GM18508 (cell line): Measurements from ENCODE around the gene CCNJL.

Experiments used
- ATAC-seq: cut with Tn5 transposase; IDR thresholded peaks from one replicate; pipeline ENCODE4 v1.9.1; 2021; ENCODE audit warnings: moderate number of reproducible peaks; ENCODE audit not compliant: insufficient read depth, unreplicated experiment

Gene CCNJL

DNA sequence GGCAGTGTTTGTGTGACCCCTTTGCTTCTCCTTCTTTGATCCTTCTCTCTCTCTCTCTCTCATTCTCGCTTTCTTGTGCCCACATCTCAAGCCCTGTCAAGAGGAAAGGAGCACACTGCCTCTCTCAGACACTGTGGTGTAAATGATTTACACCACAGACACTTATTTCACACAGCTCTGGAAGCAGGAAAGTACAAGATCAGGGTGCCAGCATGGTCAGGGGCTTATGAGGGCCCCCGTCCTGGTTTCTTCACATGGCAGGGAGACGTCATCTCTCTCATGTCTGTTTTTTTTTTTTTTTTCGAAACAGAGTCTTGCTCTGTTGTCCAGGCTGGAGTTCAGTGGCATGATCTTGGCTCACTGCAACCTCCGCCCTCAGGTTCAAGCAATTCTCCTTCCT lies 76.6 kb downstream of the CCNJL start:
- ATAC-seq = no peak

DNA sequence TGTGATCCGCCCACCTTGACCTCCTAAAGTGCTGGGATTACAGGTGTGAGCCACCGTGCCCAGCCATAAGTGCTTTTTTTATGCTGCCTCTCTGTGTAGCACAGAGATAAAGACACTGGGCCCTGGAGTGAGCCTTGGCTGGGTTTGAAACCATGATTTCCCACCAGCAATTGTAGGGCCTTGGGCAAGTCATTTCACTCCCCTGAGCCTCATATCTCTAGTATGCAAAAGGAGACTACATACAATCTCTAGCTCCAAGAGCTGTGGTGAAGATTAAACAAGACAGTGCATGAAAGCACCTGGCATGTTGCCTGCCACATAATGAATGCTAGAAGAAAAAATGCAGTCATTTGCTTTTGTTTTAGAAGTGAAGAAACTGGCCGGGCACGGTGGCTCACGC lies 79.1 kb downstream of the CCNJL start:
- ATAC-seq = no peak

DNA sequence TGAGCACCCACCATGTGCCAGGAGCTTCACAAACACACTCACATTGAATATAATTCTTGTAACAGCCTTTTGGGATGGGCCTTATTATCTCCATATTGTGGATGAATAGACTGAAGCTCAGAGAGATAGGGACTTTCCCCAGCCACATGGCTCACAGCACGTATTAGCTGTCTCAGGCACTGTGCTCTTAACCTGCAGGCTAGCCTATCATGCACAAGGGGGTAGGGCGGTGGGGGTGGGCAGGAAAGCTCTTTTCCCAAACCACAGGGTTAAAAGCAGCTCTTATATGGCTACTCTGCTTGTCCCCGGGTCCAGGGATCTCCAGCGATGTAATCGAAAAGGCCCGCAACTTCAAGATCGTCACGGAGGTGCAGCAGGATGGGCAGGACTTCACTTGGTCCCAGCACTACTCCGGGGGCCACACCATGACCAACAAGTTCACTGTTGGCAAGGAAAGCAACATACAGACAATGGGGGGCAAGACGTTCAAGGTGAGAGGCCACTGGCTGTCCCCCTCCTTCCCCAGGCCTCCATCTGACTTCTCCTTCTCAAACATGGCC lies 80.5 kb downstream of the CCNJL start:
- no peak for ATAC-seq

DNA sequence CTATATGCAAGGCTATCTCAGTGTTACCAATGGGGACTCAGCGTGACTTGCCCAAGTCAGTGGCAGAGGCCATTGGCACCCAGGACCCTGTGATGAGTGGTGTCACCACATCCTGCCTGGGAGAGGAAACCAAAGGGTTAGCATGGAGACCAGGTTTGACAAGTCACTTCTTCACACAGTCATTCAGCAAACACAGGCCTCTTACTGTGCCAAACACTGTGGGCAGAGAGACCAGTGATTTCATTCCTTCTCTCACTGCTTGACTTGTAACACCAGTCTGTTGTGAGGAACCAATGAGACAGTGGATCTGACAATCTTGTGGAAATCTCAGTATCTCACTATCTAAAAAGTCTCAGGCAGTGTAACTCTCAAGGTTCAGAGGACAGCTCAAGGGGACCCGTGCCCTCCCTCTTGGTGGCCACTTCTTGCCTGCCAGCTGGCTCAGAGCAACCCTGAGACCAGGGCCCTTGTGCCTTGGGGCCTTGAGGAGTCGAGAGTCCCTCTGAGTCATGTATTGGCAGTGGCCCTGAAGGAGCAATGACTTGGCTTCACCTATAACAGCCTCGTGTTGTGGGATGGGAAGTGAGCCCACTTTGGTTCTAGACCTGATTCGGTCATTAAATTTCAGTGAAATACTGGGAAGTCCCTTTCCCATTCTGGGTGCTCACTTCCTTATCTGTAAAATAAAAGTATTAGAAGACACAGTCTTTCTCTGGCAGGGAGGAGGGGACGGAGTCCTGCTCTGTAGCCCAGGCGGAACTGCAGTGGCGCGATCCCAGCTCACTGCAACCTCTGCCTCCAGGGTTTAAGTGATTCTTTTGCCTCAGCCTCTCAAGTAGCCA lies 81.5 kb downstream of the CCNJL start:
- ATAC-seq = peak; percentile 68

DNA sequence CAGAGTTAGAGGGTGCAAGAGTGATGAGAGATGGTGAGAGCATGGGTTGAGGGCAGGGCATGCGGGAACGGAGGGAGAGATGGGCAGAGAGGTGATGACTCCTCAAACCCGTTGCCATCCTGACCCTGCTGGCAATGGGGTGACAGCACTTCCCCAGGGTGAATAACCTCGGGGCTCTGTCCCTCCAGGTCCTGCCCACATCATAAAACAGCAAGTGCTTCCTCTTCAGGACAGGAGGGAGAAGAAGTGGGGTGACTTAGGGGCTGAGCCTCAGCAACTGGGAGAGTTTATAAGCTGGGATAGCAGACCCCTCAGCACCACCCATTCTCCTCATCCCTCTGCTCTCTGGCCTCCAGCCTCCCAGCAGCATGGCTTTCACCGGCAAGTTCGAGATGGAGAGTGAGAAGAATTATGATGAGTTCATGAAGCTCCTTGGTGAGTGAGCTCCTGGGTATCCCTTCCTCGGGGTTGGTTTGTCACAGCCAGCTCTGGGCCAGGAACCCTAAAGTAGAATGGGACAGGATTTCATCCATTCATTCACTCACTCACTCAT lies 83.1 kb downstream of the CCNJL start, which contains the start of gene FABP6:
TSS of gene FABP6 (plus strand) at position 317 of the 553 bp plus-strand sequence. CDS start at position 369, 52 bp downstream.
- no peak for ATAC-seq

DNA sequence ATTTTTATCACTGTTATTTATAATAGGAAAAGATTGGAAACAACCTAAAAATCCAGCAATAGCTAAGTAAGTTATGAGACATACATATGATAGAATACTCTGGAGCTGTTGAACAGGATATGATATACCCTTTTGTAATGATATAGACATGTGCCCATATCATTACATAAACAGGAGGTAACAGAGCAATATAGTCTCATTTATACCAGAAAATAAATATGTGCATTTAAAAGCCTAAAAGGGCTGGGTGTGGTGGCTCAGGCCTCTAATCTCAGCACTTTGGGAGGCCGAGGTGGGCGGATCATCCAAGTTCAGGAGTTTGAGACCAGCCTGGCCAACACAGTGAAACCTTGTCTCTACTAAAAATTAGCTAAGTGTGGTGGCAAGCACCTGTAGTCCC lies 85.4 kb downstream of the CCNJL start:
- ATAC-seq = no peak

DNA sequence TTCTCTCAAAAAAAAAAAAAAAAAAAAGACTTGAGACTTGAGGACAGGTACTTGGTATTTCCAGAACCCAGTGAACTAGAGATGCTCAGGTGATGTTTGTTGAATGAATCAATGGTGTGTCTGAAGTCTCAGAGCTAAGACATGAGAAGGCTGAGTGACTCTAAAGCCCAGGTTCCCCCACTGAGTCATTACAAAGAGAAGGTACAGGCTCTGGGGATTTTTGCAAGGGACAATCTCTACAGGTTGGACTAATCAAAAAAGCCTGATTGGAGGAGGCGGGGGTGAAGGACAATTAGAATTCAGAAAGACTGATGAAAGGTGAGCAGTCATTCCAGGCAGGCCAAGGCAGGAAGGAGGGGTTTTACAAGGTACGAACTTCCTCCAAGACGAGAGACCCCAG lies 91.3 kb downstream of the CCNJL start:
- ATAC-seq = no peak

DNA sequence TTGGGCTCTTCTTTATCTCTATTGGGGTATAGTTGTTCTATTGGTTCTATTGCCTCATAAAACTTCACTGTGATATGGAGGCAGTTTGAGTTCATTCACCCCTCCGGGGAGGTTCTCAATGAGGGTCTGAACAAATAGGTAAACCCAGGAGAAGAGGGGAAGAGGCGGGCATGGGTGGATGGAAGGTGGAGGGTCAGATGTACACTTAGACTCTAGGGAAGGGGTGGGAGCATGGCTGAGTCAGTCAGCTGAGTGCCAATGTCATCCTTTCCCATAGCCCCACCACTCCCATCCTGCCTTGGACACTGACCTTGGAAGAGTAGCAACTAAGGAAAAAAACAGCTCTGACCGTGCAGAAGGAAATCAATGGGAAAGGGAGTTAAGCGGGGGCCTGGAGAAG lies 93.0 kb downstream of the CCNJL start:
- no peak for ATAC-seq

DNA sequence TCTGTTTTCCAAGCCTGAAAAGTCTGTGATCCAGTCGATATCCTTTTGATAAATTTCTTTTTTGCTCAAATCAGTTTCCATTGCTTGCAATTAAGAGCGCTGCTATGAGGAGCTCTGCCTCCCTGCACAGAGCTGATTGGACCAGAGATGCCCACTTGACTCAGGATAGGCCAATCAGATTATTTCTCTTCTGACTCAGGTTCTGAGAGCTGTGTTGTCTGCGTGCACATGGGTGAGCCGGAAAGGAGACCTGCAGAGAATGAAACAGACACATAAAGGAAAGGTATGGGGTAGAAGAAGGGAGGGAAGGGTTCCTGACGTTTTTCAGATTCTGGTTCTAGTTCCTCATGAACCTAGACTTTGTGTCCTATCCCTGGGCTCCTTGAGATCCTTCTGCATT lies 98.8 kb downstream of the CCNJL start:
- ATAC-seq = no peak

DNA sequence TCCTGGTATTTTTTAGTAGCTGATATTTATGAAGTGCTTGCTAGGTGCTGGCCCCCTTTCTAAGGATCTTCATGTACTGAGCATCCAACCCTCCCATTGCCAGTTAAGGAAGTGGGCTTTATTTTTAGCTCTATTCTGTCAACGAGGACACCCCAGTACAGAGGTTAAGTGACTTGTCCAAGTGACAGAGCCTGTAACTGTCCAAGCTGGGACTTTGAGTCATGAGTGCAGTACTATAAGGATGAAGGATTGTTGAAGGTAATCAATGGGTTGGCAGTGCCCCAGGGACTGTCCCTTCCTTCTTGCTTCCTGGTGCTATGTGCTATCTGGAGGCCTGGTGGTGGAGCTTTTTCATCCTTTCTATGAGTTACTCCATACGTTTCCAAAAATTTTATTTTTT lies 101.0 kb downstream of the CCNJL start:
- no peak for ATAC-seq

DNA sequence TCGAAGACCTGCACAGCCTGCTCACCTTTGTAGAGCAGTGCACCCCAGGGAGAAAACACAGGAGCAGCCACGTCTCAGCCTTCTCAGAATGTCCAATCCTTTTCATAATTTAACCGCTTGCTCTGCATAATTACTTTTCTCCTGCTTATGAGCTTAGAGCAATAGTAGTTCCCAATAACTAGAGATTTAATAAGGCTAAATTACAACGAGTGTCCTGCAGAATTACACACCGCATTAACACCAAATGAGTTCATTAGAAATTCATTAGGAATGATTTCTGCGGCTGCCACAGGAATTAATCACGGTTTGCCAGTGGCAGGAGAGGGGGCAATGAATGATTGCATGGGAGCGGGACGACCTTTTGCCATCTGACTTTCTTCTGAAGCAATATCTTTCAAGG lies 101.8 kb downstream of the CCNJL start:
- no peak for ATAC-seq

DNA sequence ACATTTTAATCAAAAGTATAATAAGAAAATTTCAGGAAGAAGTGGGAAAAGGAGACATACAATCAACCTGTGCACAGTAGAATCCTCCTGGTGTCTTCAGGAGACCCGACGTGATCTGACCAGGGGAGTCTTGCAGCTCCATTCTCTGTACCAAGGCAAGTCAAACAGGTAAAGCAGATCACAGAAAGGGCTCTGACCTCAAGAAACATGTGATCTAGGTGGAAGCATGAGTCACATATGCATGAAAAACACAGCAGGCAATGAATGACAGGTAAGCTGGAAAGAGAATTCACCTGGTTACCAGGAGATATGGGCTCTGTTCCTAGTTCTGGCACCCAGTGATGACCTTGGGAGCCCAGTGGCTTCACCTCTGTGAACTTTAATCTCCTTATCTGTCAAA lies 102.4 kb downstream of the CCNJL start:
- no peak for ATAC-seq

DNA sequence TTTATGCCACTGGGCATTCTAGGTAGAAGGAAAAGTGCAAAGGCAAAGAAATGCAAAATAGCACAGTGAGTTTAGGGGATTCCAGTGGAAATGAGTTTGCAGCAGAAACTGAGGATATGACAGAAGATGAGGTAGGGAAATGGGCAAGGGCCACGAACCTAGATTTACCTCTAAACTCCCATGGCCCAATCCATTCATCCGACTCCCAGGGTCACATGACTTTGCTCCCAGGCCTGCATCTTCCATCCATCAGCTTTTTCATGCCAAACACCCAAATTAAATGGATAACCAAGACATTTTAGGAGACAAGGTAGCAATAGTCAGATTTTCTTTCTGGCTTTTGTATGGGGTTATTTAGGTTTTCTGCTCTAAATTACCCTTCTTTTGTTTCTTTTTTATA lies 105.3 kb downstream of the CCNJL start:
- ATAC-seq = no peak
